ENCODE measurements around the gene ANKDD1A. TPM values are rescaled to one million over a fixed set of nuclear protein-coding genes. Genes with fewer than 3 reads are reported as not detected.

Gene ANKDD1A
- 1 to 10 TPM; 6.7 to 6.9 TPM for total RNA-seq

GRCh38 chr15:64911311-64912186 lies at the start of gene ANKDD1A:
ANKDD1A (plus strand) TSS chr15:64911902; CDS start chr15:64911931, 29 bp downstream.

GRCh38 chr15:64989416-64990167 lies 77.9 kb downstream of the ANKDD1A start, which contains the start of gene SPG21:
SPG21 (minus strand) TSS chr15:64989914; CDS start chr15:64983569, 6,345 bp downstream.

Other genes starting within 250 kb of the ANKDD1A start
- not detected for gene RBPMS2, start 136.3 kb upstream of the ANKDD1A start, total RNA-seq
- 10 to 100 TPM; 41.6 to 42.5 TPM for gene PIF1, start 86.3 kb upstream of the ANKDD1A start, total RNA-seq
- 10 to 100 TPM; 22.2 TPM for gene PLEKHO2, start 70.0 kb upstream of the ANKDD1A start, total RNA-seq
- 10 to 100 TPM; 53.7 to 54.6 TPM for gene SPG21, start 78.0 kb downstream of the ANKDD1A start, total RNA-seq
- 10 to 100 TPM; 14.0 to 15.3 TPM for gene MTFMT, start 117.7 kb downstream of the ANKDD1A start, total RNA-seq
- not detected for gene SLC51B, start 133.5 kb downstream of the ANKDD1A start, total RNA-seq
- gene RASL12, start 156.1 kb downstream of the ANKDD1A start, total RNA-seq, result not detected
- gene KBTBD13, start 164.8 kb downstream of the ANKDD1A start, total RNA-seq, result not detected
- 1 to 10 TPM; 4.5 to 4.9 TPM for gene UBAP1L, start 203.3 kb downstream of the ANKDD1A start, total RNA-seq
- gene PDCD7, start 221.9 kb downstream of the ANKDD1A start, total RNA-seq, result 10 to 100 TPM; 32.7 to 33.8 TPM